HepG2 (cell line): Measurements from ENCODE around the gene SLC35B2. TPM values are rescaled to one million over a fixed set of nuclear protein-coding genes. Genes with fewer than 3 reads are reported as not detected.
A peak's percentile ranks its signal among the peaks of the same experiment; 100 is the strongest.

ENCODE experiments used
- EHMT2 ChIP-seq: fragments of 200-600 bp; sonication (generic); IDR thresholded peaks from 2 replicates; pipeline ENCODE4 v1.7.0; 2017; ENCODE audit warnings: antibody characterized with exemption, low read depth, low read length, borderline replicate concordance
- FOXM1 ChIP-seq: sonication (generic); formaldehyde crosslinking; IDR thresholded peaks from 2 replicates; pipeline ENCODE4 v1.5.0; 2020; ENCODE audit warnings: missing genetic modification reagents
- LRRFIP1 ChIP-seq: sonication (generic); formaldehyde crosslinking; conservative IDR thresholded peaks from 2 replicates; pipeline ENCODE4 v1.4.0; 2020; ENCODE audit warnings: missing genetic modification reagents
- MED13 ChIP-seq: sonication (generic); formaldehyde crosslinking; IDR thresholded peaks from 2 replicates; pipeline ENCODE4 v1.5.0; 2020; ENCODE audit warnings: missing genetic modification reagents
- MIER2 ChIP-seq: IDR thresholded peaks from 2 replicates; pipeline ENCODE4 v1.6.1; 2016; ENCODE audit warnings: missing biosample characterization, missing genetic modification reagents
- MIER3 ChIP-seq: IDR thresholded peaks from 2 replicates; pipeline ENCODE4 v1.6.1; 2016; ENCODE audit warnings: missing compliant biosample characterization, borderline replicate concordance
- MTF2 ChIP-seq: sonication (generic); formaldehyde crosslinking; IDR thresholded peaks from 2 replicates; pipeline ENCODE4 v1.5.0; 2020; ENCODE audit warnings: missing genetic modification reagents, borderline replicate concordance
- PAWR ChIP-seq: sonication (generic); formaldehyde crosslinking; IDR thresholded peaks from 2 replicates; pipeline ENCODE4 v1.4.0; 2020; ENCODE audit warnings: missing genetic modification reagents, mild to moderate bottlenecking, borderline replicate concordance
- PTBP1 ChIP-seq: fragments of 200-400 bp; formaldehyde crosslinking; IDR thresholded peaks from 2 replicates; pipeline ENCODE4 v1.6.1; 2018; ENCODE audit warnings: low read length, low read depth; ENCODE audit not compliant: poor library complexity, severe bottlenecking
- STAT6 ChIP-seq: sonication (generic); formaldehyde crosslinking; IDR thresholded peaks from 2 replicates; pipeline ENCODE4 v1.4.0; 2020; ENCODE audit warnings: missing genetic modification reagents, mild to moderate bottlenecking, borderline replicate concordance
- ZBTB33 ChIP-seq: sonication (generic); formaldehyde crosslinking; IDR thresholded peaks from 2 replicates; pipeline ENCODE4 v1.4.0; 2020; ENCODE audit warnings: missing genetic modification reagents
- ZFP90 ChIP-seq: sonication (generic); formaldehyde crosslinking; IDR thresholded peaks from 2 replicates; pipeline ENCODE4 v1.8.0; 2022; ENCODE audit warnings: missing genetic modification reagents, mild to moderate bottlenecking, inconsistent platforms, borderline replicate concordance
- ZIK1 ChIP-seq: sonication (generic); formaldehyde crosslinking; IDR thresholded peaks from 2 replicates; pipeline ENCODE4 v1.5.0; 2020; ENCODE audit warnings: mild to moderate bottlenecking, low read depth, missing genetic modification reagents, borderline replicate concordance
- ZNF260 ChIP-seq: sonication (generic); formaldehyde crosslinking; IDR thresholded peaks from 2 replicates; pipeline ENCODE4 v1.4.0; 2020; ENCODE audit warnings: missing genetic modification reagents, low read depth, mild to moderate bottlenecking, borderline replicate concordance
- ZNF329 ChIP-seq: sonication (generic); formaldehyde crosslinking; IDR thresholded peaks from 2 replicates; pipeline ENCODE4 v1.9.0; 2021; ENCODE audit warnings: low read depth, mild to moderate bottlenecking, missing genetic modification reagents
- ZNF441 ChIP-seq: sonication (generic); formaldehyde crosslinking; IDR thresholded peaks from 2 replicates; pipeline ENCODE4 v1.7.0; 2021; ENCODE audit warnings: missing genetic modification reagents, borderline replicate concordance
- ZNF605 ChIP-seq: sonication (generic); formaldehyde crosslinking; IDR thresholded peaks from 2 replicates; pipeline ENCODE4 v1.8.0; 2022; ENCODE audit warnings: mild to moderate bottlenecking, missing genetic modification reagents
- ZNF709 ChIP-seq: sonication (generic); formaldehyde crosslinking; IDR thresholded peaks from 2 replicates; pipeline ENCODE4 v1.5.0; 2020; ENCODE audit warnings: mild to moderate bottlenecking, missing genetic modification reagents
- ZNF883 ChIP-seq: sonication (generic); formaldehyde crosslinking; IDR thresholded peaks from 2 replicates; pipeline ENCODE4 v1.5.1; 2020; ENCODE audit warnings: mild to moderate bottlenecking, missing genetic modification reagents; ENCODE audit errors: not compliant biosample characterization
- polyA plus RNA-seq, 8 experiments: library from polyadenylated mRNA; depleted of rRNA in 3 of 8; stranded (reverse) in 7 of 8; unstranded in 1 of 8; fragments of >200 nt; fragmentation: Illumina TruSeq in 4 of 8; extraction: Trizol in 4 of 8; gene quantifications; 2 replicates each; pipeline versions ENCODE4 v1.2.1 to v1.2.3, GENCODE V29; 2011 to 2016; ENCODE audit warnings: low read depth in 4 of 8, missing spikeins in 1 of 8, mixed read lengths in 1 of 8; ENCODE audit not compliant: insufficient read depth in 1 of 8
- total RNA-seq, 5 experiments: library from RNA; depleted of rRNA; stranded (reverse); fragments of >200 nt; fragmentation: Illumina TruSeq; extraction: Trizol; gene quantifications; 2 replicates each; pipeline ENCODE4 v1.2.3, GENCODE V29; 2016; ENCODE audit warnings: low read depth in 1 of 5

Gene SLC35B2
- total and polyA plus RNA-seq, 2 of the 13 experiments (the other 11 are each of a cell fraction or from before 2014, with no cell fraction given) = 61.1 to 148 TPM

GRCh38 chr6:44237021-44237812 is 20.1 kb downstream of the SLC35B2 start (continued):
- no peak for TF ChIP-seq ZNF260 (CRISPR knock-in tag)
- TF ChIP-seq ZNF329 (CRISPR knock-in tag) = no peak
- 0 out of 2 replicates have a peak, but pooled peaks have one; percentile 32 for TF ChIP-seq ZBTB33 (CRISPR knock-in tag)
- TF ChIP-seq MTF2 (CRISPR knock-in tag) = no peak
- no peak for TF ChIP-seq EHMT2
- TF ChIP-seq ZNF605 (CRISPR knock-in tag) = peak; percentile 42; the same call in 1 of the 2 replicates
- no peak; the same call in 1 of the 2 replicates for TF ChIP-seq ZIK1 (CRISPR knock-in tag)
- TF ChIP-seq PTBP1 = no peak
- TF ChIP-seq MED13 (CRISPR knock-in tag) = no peak
- TF ChIP-seq ZNF883 (CRISPR knock-in tag) = no peak
- 0 out of 2 replicates have a peak, but pooled peaks have one; percentile 13 for TF ChIP-seq ZFP90
- no peak for TF ChIP-seq ZNF441
- no peak for TF ChIP-seq LRRFIP1 (CRISPR knock-in tag)
- TF ChIP-seq MIER2 (CRISPR knock-in tag) = no peak
- TF ChIP-seq FOXM1 (CRISPR knock-in tag) = no peak
- TF ChIP-seq MIER3 = peak; percentile 55; the same call in 1 of the 2 replicates
- peak; percentile 20; the same call in 1 of the 2 replicates for TF ChIP-seq PAWR (CRISPR knock-in tag)
- TF ChIP-seq ZNF709 (CRISPR knock-in tag) = no peak
- TF ChIP-seq STAT6 = no peak
